ENCODE data around the gene FDXACB1.

GRCh38 chr11:111855506-111855905 lies 23.5 kb downstream of the FDXACB1 start:
- no peak for TF ChIP-seq POLR2A (IDR thresholded peaks at IDR 0.05)
- no peak for TF ChIP-seq CTCF (IDR thresholded peaks at IDR 0.05)
